Progenitor cell of endocrine pancreas (in vitro differentiated cells): Measurements from ENCODE around the gene KMT2D. TPM values are rescaled to one million over a fixed set of nuclear protein-coding genes. Genes with fewer than 3 reads are reported as not detected.

ENCODE experiments used
- DNase-seq: peaks from one replicate; pipeline ENCODE4 v3.0.0; 2021; ENCODE audit warnings: low spot score; ENCODE audit not compliant: unreplicated experiment
- H3K27ac Mint-ChIP-seq: 2 replicates; pipeline ENCODE4 v1.8.0; 2021; ENCODE audit warnings: mild to moderate bottlenecking, moderate library complexity, mixed read lengths
- H3K27me3 Mint-ChIP-seq: 2 replicates; pipeline ENCODE4 v1.8.0; 2021; ENCODE audit warnings: mixed read lengths
- H3K36me3 Mint-ChIP-seq: 2 replicates; pipeline ENCODE4 v1.8.0; 2022; ENCODE audit warnings: mixed read lengths; ENCODE audit not compliant: insufficient read depth
- H3K4me1 Mint-ChIP-seq: 2 replicates; pipeline ENCODE4 v1.8.0; 2021; ENCODE audit warnings: low read depth, mixed read lengths
- H3K4me3 Mint-ChIP-seq: 2 replicates; pipeline ENCODE4 v1.8.0; 2021; ENCODE audit warnings: low read depth, mild to moderate bottlenecking, moderate library complexity, mixed read lengths
- H3K9me3 Mint-ChIP-seq: 2 replicates; pipeline ENCODE4 v1.8.0; 2021; ENCODE audit warnings: low read depth, mixed read lengths
- CTCF ChIP-seq: fragments of 200-600 bp; sonication (generic); IDR thresholded peaks from one replicate; pipeline ENCODE4 v1.5.0; 2021; ENCODE audit warnings: antibody characterized with exemption, mild to moderate bottlenecking; ENCODE audit not compliant: unreplicated experiment
- total RNA-seq: library from RNA; stranded (reverse); gene quantifications from 2 replicates; pipeline ENCODE4 v1.2.1, GENCODE V29; 2021

The KMT2D gene
- total RNA-seq, 1 donor from 2014 or later, result 132 TPM

DNA sequence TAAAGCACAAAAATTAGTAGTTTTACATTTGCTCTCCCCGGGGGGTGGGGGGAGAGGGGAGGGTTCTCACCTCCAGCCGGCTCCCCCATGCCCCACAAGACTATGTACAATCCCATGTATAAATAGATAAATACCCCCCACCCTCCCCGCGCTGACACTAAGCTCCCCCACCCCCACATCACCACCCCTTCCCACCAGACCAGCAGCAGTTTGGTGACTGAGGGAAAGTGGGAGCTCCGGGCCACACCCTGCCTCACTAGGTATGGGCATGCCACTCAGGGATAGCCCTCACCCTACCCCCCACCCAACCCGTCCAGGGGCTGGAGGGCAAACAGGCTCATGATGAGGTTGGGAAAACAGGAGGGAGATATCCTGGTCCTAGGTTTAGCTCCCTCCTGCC lies 40.2 kb downstream of the KMT2D start:
- Mint-ChIP-seq H3K4me1 (peaks cover 12% of the 10 kb centered on the region), H3K4me3 (no peak overlapping the region), H3K9me3 (no peaks in the 10 kb centered on the region), H3K27ac (no peak overlapping the region), H3K36me3 (peaks cover 9% of the 10 kb centered on the region), H3K27me3 (no peaks in the 10 kb centered on the region)
- TF ChIP-seq CTCF, result no peak
- no peak for DNase-seq

GRCh38 chr12:49019443-49020324 lies 40.9 kb downstream of the KMT2D start:
- Mint-ChIP-seq H3K4me3 (peak overlapping the region; percentile 88), H3K9me3 (no peaks in the 10 kb centered on the region), H3K36me3 (peaks cover 9% of the 10 kb centered on the region), H3K27ac (peak overlapping the region; percentile 91), H3K27me3 (no peaks in the 10 kb centered on the region), H3K4me1 (peaks cover 12% of the 10 kb centered on the region)
- no peak for DNase-seq
- peak; percentile 35 for TF ChIP-seq CTCF

- no peak for DNase-seq
- TF ChIP-seq CTCF, result no peak
- Mint-ChIP-seq H3K27ac (peak overlapping the region; percentile 98), H3K4me3 (peak overlapping the region; percentile 88), H3K4me1 (peaks cover 12% of the 10 kb centered on the region), H3K27me3 (no peaks in the 10 kb centered on the region), H3K9me3 (no peaks in the 10 kb centered on the region), H3K36me3 (peaks cover 9% of the 10 kb centered on the region)
Measured at GRCh38 chr12:49019120-49019430, 41.5 kb downstream of the KMT2D start.

GRCh38 chr12:49018261-49019119 lies 42.1 kb downstream of the KMT2D start, which contains the start of gene PRKAG1:
TSS of gene PRKAG1 (minus strand) at chr12:49018776. CDS start at chr12:49018740, 36 bp downstream.
- Mint-ChIP-seq H3K27me3 (no peaks in the 10 kb centered on the region), H3K9me3 (no peaks in the 10 kb centered on the region), H3K4me1 (peaks cover 12% of the 10 kb centered on the region), H3K4me3 (peak within 1 kb of the TSS; percentile 88), H3K36me3 (peaks cover 9% of the 10 kb centered on the region), H3K27ac (peak within 1 kb of the TSS; percentile 98)
- DNase-seq, result peak; percentile 90
- TF ChIP-seq CTCF, result peak; percentile 66

DNA sequence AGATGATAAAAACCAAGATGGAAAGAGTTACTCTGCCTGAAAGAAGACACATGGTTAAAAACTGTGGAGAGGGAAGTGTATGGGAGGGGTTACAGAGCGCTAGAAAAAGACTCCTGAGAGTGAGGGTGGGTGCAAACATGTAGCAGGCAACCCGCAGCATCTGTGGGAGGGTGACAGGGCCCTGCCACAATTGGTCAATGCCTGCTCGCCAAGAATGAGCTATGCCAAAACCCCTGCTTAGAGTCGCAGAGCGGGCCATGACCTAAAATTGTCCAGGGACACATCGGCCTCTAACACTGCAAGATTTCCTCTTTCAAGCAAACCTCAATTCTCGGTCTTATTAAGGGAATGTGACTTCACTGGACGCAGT lies 42.7 kb downstream of the KMT2D start:
- DNase-seq, result no peak
- no peak for TF ChIP-seq CTCF
- peak overlapping the region; percentile 88 for H3K4me3 Mint-ChIP-seq
- peak overlapping the region; percentile 98 for H3K27ac Mint-ChIP-seq
- H3K36me3 Mint-ChIP-seq, result peaks cover 5% of the 10 kb centered on the region
- peaks cover 12% of the 10 kb centered on the region for H3K4me1 Mint-ChIP-seq
- H3K9me3 Mint-ChIP-seq, result no peaks in the 10 kb centered on the region
- H3K27me3 Mint-ChIP-seq, result no peaks in the 10 kb centered on the region
